22Rv1 (cell line): ENCODE results near the gene NHERF2.
A peak's percentile ranks its signal among the peaks of the same experiment; 100 is the strongest.

Source experiments
- H3K27ac ChIP-seq: fragments of 450-650 bp; 2 replicates; pipeline ENCODE4 v1.5.1; 2017
- ZFX ChIP-seq: fragments of 450-650 bp; IDR thresholded peaks from 2 replicates; pipeline ENCODE4 v1.6.1; 2017; ENCODE audit warnings: antibody characterized with exemption, borderline replicate concordance
- TF ChIP-seq, protein P1 (sequence below): fragments of 450-650 bp; IDR thresholded peaks from 2 replicates; pipeline ENCODE4 v1.5.1; 2017; ENCODE audit warnings: mild to moderate bottlenecking

NHERF2 gene

DNA sequence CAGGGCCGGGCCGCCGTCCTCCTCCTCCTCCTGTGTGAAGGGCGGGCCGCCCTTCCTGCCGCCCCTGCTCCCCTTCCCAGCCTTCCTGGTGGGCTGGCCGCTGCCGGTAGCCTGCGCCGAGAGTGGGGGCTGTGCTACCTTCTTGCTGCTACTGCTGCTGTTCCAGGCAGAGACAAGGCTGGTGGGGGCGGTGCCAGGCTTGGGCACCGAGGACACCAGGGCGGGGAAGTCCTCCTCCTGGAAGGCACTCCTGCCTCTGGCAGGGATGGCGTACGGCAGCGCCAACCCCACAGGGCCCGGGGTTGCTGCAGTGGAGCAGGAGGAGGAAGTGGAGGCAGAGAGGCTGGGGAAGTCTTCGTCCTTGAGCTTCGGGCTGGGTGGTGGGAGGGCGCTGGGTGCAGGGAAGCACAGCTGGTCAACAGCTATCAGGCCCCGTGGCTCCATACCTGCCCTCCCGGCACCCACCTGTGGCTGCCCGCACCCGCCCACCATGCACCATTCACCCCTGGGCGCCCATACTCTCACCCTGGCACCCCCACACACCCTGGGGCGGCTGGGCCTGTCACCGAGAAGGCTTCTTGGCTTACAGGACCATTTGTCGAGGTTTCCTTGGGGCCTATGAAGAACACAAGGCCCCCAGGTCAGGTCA is 26.7 kb upstream of the NHERF2 start:
- H3K27ac ChIP-seq = no peak overlapping the region
- TF ChIP-seq, protein P1, sequence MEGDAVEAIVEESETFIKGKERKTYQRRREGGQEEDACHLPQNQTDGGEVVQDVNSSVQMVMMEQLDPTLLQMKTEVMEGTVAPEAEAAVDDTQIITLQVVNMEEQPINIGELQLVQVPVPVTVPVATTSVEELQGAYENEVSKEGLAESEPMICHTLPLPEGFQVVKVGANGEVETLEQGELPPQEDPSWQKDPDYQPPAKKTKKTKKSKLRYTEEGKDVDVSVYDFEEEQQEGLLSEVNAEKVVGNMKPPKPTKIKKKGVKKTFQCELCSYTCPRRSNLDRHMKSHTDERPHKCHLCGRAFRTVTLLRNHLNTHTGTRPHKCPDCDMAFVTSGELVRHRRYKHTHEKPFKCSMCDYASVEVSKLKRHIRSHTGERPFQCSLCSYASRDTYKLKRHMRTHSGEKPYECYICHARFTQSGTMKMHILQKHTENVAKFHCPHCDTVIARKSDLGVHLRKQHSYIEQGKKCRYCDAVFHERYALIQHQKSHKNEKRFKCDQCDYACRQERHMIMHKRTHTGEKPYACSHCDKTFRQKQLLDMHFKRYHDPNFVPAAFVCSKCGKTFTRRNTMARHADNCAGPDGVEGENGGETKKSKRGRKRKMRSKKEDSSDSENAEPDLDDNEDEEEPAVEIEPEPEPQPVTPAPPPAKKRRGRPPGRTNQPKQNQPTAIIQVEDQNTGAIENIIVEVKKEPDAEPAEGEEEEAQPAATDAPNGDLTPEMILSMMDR = no peak
- no peak for TF ChIP-seq ZFX

DNA sequence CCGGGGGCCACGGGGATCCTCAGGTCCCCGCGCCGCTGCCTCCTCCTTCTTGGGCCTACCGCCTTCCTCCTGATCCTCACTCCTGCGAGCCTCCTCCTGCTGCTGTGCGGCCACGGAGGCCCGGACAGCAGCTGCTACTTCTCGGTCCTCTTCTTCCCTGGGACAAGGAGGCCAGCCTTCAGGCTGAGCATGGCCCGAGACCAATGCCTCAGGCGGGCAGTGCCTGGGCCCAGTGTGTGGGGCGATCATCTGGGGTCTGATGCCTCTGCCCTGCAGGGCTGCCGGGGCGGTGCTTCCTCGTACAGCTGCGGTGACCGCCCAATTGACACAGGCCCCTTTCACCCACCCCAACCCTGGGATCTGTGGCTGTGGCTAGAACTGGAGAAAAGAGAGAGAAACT is 25.7 kb upstream of the NHERF2 start:
- no peak overlapping the region for H3K27ac ChIP-seq
- TF ChIP-seq, protein P1 = no peak
- no peak for TF ChIP-seq ZFX

DNA sequence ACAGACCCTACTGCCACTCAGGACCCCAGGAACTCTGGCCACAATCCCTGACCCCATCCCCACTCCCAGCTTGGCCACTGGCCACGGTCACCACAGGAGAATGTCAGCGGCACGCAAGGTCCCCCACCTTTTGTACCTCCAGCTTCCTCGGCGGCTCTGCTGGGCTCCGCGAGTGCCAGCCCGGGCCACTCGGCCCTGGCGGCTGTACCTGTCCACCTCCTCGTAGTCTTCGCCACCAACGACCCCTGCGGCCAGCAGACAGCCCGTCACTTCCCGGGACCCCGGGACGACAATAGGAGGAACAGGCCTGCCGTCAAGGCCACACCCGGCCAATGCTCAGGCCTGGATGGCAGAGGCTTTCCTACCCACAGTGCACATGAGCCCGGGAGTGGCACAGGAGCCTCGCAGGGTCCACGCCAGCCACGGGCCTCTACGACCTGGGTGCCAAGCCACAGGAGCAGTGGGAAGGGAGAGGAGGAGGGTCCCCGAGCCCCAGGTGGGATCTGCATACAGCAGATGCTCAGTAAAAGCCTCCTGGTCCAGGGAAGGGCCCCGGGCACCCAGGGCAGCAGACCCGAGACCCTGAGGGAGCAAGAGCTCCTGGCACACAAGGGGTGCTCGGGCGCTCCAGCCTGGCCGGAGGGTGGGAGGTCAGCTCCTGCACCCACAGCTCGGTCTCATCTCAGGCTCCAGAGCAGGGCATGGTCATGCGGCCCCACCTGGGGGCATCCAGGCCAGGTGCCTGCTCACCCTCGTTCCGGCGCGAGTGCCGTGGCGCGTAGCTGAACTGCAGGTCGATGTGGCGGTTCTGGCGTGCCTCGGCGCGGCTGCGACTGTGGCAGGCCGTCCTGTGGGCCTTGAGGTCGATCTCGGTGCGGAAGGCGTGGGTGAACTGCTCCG is 25.0 kb upstream of the NHERF2 start:
- TF ChIP-seq ZFX = no peak
- TF ChIP-seq, protein P1 = no peak
- H3K27ac ChIP-seq = no peak overlapping the region

DNA sequence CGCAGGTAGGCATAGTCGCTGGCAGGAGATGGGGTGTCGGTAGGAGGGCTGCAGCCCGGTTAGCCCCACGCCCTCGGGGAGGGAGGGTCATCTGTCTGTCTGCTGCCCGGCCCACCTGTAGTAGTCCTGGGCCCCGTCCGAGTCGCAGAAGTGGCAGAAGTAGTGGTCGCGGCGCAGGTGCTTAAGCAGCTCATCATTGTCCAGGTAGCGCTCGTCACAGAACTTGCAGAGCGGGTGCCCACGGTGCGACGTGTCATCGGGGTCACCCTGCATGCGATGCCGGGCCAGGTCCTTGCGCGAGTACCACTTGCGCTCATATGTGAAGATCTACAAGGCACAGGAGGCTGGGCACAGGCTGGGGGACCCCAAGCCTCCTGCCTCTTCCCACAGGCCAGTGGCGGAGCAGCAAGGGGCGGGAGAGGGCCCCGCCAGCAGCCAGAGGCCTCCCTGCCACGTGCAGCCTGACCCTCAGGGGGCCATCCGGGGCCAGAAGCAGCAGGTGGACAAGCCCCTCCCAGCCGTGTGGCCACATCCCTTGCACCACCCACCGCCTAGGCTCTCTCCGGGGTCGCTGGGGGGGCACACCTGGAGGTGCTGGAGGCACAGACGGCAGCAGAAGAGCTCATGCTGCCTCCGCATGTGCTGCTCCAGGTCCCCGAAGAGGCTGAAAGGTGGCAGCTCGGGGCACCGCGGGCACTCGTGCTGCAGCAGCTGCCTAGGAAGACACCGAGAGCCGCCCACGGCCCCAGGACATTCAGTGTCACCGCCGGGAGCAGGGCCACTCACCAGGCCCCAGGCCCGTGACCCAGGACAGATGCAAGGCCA is 24.1 kb upstream of the NHERF2 start:
- TF ChIP-seq ZFX = no peak
- TF ChIP-seq, protein P1 = no peak
- H3K27ac ChIP-seq = no peak overlapping the region

DNA sequence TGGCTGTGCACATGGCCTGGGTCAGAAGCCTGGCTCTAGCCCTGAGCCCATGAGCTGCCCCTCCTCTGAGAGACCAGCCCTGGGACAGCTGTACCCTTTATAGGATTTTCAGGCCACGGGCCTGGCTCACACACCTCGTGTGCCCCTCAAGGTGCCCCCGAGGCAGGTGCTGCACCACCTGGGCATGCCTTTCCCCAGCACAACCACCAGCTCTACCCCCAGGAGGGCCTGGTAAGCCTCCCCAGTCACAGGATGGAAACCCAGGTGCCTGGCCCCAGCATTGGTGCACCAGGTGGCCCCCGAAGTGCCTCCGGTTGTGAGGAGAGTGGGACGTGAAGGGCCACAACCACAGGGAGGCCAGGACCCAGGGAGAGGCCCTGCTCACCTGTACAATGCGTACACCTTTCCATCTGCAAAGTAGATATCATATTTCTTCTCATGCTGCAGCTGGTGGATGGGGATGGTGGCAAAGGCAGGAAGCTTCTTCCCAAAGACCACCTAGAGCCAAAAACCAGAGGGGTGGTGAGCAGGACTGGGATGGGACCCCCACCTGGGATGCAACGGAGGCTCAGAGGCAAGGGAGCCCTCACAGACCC is 23.4 kb upstream of the NHERF2 start:
- H3K27ac ChIP-seq = peak overlapping the region; percentile 64; the same call in 1 of the 2 replicates
- TF ChIP-seq, protein P1 = no peak
- TF ChIP-seq ZFX = no peak

DNA sequence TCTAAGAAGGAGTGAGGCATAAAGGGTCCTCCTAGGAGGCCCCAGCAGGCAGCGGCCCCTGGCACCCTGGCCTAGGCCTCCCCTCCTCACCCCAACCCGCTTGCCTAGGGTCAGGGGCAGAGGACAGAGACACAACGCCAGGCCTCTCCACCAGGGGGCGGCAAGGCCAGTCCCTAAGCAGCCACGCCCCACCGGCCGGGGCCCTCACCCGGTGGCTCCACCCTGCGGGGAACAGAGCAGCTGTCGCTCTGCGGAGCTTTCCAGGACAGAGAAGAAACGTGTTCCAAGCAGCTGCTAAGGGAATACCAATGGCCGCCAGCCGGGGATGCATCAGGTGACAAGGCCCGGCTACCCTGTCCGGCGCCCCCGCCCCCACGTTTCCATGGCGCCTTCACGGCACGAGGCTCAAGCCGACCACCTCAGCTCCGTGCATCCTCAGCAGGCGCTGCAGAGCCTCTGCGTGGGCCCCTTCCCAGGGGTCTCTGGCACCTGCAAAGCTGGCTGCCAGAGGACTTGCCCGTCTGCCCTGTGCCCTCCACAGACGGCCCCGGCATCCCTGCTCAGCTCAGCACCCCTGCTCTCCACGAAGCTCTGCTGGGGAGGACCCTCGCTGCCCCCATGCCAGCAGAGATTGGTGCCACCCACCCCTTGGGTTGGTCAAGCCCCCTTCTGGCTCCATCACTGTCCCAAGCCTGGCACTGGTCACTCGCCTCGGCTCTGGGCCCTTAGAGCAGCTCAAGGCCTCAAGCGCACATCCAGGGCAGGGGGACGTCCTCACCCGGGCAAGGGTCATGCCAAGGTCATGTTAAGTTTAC is 22.7 kb upstream of the NHERF2 start:
- peak overlapping the region; percentile 64 for H3K27ac ChIP-seq
- TF ChIP-seq, protein P1 = peak; percentile 99
- TF ChIP-seq ZFX = no peak
